Measurements from ENCODE around the gene ANXA11.

DNA sequence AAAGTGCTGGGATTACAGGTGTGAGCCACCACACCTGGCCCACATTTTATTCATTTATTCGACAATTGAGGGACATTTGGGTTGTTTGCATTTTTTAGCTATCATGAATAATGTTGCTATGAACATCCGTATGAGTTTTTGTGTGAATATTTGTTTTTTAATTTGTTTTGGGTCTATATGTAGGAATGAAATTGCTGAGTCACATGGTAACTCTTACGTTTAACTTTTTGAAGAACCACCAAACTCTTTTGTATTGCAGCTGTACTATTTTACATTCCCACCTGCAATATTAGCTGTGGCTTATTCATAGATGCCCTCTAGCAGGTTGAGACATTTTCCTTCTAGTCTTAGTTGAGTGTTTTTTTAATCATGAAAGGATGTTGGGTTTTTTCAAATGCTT is 58.4 kb downstream of the ANXA11 start:
- TF ChIP-seq ZNF512 (tag; IDR thresholded peaks at IDR 0.05) = no peak
- TF ChIP-seq HNRNPUL1 (IDR thresholded peaks at IDR 0.05; ENCODE audit: low read length) = no peak
- TF ChIP-seq, protein P1, sequence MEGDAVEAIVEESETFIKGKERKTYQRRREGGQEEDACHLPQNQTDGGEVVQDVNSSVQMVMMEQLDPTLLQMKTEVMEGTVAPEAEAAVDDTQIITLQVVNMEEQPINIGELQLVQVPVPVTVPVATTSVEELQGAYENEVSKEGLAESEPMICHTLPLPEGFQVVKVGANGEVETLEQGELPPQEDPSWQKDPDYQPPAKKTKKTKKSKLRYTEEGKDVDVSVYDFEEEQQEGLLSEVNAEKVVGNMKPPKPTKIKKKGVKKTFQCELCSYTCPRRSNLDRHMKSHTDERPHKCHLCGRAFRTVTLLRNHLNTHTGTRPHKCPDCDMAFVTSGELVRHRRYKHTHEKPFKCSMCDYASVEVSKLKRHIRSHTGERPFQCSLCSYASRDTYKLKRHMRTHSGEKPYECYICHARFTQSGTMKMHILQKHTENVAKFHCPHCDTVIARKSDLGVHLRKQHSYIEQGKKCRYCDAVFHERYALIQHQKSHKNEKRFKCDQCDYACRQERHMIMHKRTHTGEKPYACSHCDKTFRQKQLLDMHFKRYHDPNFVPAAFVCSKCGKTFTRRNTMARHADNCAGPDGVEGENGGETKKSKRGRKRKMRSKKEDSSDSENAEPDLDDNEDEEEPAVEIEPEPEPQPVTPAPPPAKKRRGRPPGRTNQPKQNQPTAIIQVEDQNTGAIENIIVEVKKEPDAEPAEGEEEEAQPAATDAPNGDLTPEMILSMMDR (IDR thresholded peaks at IDR 0.05 in 2 of 3, conservative IDR thresholded peaks at IDR 0.05 in 1 of 3; ENCODE audit: insufficient read depth in 2 of 3, low read depth in 1 of 3, low read length in 3 of 3) = no peak
- no peak for TF ChIP-seq POLR2A (conservative IDR thresholded peaks at IDR 0.05)
- no peak for TF ChIP-seq NBN (IDR thresholded peaks at IDR 0.05; ENCODE audit: low read depth)
- TF ChIP-seq, protein P2, sequence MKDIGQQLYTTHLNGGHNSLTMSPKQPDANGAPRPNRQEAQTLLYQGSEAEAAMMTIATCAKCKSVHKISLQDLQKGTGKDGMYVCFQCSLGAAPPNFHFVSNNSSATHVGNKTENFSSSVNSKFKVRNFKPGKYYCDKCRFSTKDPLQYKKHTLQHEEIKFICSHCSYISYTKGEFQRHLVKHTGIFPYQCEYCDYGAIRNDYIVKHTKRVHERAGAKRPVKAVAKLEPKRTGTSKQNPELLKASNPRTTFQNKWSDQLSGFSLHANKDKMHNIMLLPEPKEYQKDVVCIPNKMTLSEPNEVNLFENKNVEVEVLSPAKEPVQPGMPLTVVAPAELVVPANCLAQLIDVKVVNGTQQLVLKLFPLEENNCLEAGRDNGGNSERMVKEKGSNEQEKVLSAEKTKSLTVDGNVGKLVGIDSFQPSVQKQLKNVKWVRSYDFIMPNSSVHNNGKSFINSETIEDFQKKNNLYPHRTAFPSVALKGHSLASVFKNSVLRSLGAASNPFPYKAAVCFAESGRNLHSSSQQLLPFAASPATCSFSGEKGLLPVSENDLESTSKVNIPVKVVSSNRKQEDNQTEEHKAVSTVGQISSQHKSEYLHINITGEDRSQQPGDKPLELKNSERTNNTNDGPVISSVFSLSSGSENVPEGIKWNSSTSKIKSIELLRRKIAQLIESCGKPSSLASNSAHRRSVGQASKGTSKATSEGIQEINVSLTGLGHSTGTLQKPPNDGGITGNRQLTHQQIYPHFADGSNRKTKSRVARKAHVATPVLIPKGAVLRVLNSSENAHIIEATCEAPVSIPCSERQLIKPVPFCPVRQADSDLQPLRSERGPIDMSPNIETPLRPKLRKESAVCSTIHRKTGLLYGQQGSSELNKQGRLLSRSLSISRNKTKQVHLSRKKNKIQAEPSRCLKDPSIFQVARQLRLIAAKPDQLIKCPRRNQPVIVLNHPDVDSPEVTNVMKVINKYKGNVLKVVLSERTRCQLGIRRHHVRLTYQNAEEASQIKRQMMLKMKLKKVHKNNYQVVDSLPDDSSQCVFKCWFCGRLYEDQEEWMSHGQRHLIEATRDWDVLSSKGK (CRISPR knock-in tag; IDR thresholded peaks at IDR 0.05) = no peak
- no peak for TF ChIP-seq NCOR1 (IDR thresholded peaks at IDR 0.05)
- TF ChIP-seq RNF2 (IDR thresholded peaks at IDR 0.05) = no peak
- TF ChIP-seq, protein P3, sequence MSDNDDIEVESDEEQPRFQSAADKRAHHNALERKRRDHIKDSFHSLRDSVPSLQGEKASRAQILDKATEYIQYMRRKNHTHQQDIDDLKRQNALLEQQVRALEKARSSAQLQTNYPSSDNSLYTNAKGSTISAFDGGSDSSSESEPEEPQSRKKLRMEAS (CRISPR knock-in tag; IDR thresholded peaks at IDR 0.05) = no peak
- TF ChIP-seq, protein P4, sequence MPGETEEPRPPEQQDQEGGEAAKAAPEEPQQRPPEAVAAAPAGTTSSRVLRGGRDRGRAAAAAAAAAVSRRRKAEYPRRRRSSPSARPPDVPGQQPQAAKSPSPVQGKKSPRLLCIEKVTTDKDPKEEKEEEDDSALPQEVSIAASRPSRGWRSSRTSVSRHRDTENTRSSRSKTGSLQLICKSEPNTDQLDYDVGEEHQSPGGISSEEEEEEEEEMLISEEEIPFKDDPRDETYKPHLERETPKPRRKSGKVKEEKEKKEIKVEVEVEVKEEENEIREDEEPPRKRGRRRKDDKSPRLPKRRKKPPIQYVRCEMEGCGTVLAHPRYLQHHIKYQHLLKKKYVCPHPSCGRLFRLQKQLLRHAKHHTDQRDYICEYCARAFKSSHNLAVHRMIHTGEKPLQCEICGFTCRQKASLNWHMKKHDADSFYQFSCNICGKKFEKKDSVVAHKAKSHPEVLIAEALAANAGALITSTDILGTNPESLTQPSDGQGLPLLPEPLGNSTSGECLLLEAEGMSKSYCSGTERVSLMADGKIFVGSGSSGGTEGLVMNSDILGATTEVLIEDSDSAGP (CRISPR knock-in tag; IDR thresholded peaks at IDR 0.05) = no peak
- TF ChIP-seq HDGF (IDR thresholded peaks at IDR 0.05) = no peak

Measured in K562 (cell line).